Measurements from ENCODE around the gene SCT. TPM values are rescaled to one million over a fixed set of nuclear protein-coding genes. Genes with fewer than 3 reads are reported as not detected.

The SCT gene
- total RNA-seq, 1 donor from 2014 or later = not detected

DNA sequence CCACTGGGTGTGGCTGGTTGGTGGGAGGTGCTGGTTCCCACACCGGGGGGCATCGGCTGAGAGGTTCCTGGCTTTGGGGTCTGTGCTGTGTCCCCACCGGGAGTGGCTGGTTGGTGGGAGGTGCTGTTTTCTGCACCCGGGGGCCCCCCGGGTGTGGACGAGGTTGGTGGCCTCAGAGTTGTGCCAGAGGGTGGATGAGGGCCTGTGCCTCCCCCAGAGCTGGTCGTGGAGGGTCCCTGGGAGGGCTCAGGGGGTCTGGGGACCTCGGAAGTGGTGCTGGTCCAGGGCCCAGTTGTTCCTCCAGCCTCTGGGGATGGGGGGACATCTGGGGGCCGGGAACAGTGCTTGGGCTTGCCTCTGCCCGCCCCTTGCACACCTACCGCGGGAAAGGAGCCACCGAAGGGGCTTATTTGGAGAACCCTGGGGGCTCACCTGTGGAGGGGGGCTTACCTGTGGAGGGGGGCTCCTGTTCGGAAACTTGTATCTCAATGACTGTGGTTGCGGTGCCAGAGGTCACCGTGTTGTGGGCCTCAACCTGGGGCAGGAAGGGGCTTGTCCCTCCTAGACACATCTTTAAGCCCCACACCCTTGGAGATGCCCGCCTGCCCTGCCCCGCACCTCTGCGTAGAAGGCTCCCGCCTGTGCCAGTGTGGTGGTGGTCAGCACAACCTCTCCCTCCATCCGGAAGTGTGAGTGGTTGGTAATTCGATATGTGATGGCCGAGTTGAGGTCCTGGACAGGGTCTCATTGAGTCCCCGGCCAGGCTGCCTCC, 7.9 kb downstream of the SCT start:
- Mint-ChIP-seq H3K27ac (ENCODE audit: unreplicated experiment) (no peak overlapping the region), H3K4me1 (ENCODE audit: unreplicated experiment) (peaks cover 14% of the 10 kb centered on the region), H3K4me3 (ENCODE audit: unreplicated experiment) (no peak overlapping the region), H3K9me3 (ENCODE audit: unreplicated experiment) (no peaks in the 10 kb centered on the region), H3K36me3 (ENCODE audit: unreplicated experiment) (no peaks in the 10 kb centered on the region), H3K27me3 (ENCODE audit: unreplicated experiment) (no peaks in the 10 kb centered on the region)
- TF ChIP-seq, protein P1, sequence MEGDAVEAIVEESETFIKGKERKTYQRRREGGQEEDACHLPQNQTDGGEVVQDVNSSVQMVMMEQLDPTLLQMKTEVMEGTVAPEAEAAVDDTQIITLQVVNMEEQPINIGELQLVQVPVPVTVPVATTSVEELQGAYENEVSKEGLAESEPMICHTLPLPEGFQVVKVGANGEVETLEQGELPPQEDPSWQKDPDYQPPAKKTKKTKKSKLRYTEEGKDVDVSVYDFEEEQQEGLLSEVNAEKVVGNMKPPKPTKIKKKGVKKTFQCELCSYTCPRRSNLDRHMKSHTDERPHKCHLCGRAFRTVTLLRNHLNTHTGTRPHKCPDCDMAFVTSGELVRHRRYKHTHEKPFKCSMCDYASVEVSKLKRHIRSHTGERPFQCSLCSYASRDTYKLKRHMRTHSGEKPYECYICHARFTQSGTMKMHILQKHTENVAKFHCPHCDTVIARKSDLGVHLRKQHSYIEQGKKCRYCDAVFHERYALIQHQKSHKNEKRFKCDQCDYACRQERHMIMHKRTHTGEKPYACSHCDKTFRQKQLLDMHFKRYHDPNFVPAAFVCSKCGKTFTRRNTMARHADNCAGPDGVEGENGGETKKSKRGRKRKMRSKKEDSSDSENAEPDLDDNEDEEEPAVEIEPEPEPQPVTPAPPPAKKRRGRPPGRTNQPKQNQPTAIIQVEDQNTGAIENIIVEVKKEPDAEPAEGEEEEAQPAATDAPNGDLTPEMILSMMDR (IDR thresholded peaks at IDR 0.05) = no peak
- no peak for DNase-seq (ENCODE audit: extremely low spot score, unreplicated experiment)

DNA sequence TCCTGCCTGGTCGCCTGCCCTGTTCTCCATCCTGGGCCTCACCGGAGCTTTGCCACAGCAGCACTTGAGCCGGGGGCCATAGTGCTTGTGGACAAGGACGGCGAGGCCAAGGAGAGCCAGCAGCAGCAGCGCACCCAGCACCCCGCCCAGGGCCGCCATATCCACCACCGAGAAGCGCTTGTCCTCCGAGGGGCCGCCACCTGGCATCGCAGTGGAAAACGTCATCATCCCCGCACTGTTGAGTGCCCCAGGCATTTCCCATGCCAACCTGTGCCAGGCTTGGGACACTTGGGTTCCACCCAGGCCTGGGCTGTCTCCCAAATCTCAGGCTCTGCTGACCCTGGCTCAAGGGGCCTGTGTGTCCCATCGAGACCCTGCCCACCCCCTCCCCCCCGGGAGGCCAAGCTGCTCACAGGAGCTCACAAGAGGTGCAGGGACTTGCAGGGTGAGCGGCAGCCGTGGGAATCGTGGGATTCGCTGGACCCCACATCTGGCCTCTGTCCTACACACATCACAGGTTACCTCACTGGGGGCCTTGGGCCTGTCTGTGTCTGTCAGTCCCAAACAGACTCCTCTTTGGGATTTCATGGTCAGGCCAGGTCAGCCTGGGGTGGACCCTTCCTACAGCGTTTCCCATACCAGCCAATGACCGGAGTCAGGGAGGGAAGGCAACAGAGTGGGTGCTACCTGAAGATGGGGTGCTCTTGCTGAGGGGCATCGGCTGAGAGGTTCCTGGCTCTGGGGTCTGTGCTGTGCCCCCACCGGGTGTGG, 8.9 kb downstream of the SCT start:
- no peaks in the 10 kb centered on the region for H3K36me3 Mint-ChIP-seq (ENCODE audit: unreplicated experiment)
- H3K4me3 Mint-ChIP-seq (ENCODE audit: unreplicated experiment) = no peak overlapping the region
- TF ChIP-seq, protein P1 (IDR thresholded peaks at IDR 0.05) = no peak
- H3K4me1 Mint-ChIP-seq (ENCODE audit: unreplicated experiment) = peaks cover 9% of the 10 kb centered on the region
- H3K9me3 Mint-ChIP-seq (ENCODE audit: unreplicated experiment) = no peaks in the 10 kb centered on the region
- no peaks in the 10 kb centered on the region for H3K27me3 Mint-ChIP-seq (ENCODE audit: unreplicated experiment)
- no peak overlapping the region for H3K27ac Mint-ChIP-seq (ENCODE audit: unreplicated experiment)
- no peak for DNase-seq (ENCODE audit: extremely low spot score, unreplicated experiment)

DNA sequence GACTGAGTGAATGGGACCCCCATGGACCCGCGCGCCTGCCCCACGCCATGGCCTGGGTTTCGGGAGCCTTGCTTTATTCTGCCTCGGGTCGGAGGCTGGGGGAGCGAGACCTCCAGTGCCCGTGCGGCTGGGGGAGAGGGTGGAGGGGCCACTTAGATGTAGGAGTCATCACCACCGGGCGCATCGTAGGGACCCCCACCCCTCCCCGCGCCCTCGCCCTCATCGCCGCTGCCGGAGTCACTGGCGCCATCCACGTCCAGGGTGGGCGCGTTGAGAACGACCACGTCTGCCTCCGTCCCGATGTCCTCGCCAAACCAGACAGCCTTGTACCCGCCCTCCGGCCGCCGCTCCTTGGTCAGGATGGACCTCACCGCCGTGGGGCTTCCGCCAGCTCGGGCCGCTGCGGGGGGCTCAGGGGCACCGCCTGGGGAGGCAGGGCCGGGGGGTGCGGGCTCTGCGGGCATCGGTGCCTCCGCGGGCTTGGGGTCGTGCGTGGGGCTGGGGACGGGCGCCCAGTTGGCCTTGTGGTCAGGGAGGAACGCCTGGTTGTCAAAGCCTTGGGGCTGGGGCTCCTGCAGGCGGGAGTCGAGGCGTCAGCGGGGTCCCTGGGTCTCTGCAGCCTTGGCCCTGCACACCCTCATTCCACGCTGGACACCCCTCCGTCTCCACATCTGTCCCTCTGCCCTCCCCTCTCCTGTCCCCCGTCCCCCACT, 9.6 kb downstream of the SCT start:
- no peak overlapping the region for H3K27ac Mint-ChIP-seq (ENCODE audit: unreplicated experiment)
- H3K4me1 Mint-ChIP-seq (ENCODE audit: unreplicated experiment) = peaks cover 9% of the 10 kb centered on the region
- no peaks in the 10 kb centered on the region for H3K9me3 Mint-ChIP-seq (ENCODE audit: unreplicated experiment)
- no peaks in the 10 kb centered on the region for H3K27me3 Mint-ChIP-seq (ENCODE audit: unreplicated experiment)
- DNase-seq (ENCODE audit: extremely low spot score, unreplicated experiment) = no peak
- TF ChIP-seq, protein P1 (IDR thresholded peaks at IDR 0.05) = no peak
- H3K4me3 Mint-ChIP-seq (ENCODE audit: unreplicated experiment) = no peak overlapping the region
- H3K36me3 Mint-ChIP-seq (ENCODE audit: unreplicated experiment) = peaks cover 2% of the 10 kb centered on the region

DNA sequence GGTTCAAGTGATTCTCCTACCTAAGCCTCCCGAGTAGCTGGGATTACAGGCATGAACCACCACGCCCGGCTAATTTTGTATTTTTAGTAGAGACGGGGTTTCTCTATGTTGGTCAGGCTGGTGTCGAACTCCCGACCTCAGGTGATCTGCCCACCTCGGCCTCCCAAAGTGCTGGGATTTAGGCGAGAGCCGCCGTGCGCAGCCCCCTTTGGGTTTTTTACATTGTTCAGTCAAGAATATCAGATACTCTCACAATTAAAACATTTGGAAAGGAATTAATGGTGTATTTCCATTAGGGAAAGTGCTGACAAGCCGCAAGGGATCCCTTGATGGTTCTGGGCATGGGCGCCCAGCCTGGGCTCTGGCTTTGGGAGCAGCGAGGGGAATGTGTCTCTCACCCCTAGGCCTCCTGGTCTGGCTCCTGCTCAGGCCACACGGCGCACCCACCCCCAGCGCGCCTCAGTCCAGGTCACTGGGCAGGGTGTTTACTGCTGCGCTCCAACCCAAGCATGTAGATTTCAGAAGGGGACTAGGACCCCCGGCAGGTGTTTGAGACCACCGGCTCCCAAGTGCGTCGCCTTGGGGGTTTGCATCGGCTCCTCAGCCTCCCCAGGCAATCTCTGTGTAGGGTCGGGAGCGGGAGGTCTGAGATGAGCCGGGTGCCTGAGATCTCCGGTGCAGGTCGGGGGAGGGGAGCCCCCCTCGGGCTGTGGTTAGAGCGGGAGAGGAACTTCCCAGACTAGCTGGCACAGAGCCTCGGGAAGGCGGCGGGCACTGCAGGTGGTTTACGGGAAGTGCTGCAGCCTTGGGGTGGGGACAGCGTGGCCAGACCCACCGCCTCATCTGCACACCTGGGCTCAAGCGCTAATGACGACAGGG, 10.4 kb downstream of the SCT start:
- TF ChIP-seq, protein P1 (IDR thresholded peaks at IDR 0.05) = no peak
- peak overlapping the region; percentile 84 for H3K4me3 Mint-ChIP-seq (ENCODE audit: unreplicated experiment)
- H3K9me3 Mint-ChIP-seq (ENCODE audit: unreplicated experiment) = no peaks in the 10 kb centered on the region
- peaks cover 6% of the 10 kb centered on the region for H3K36me3 Mint-ChIP-seq (ENCODE audit: unreplicated experiment)
- H3K4me1 Mint-ChIP-seq (ENCODE audit: unreplicated experiment) = peaks cover 10% of the 10 kb centered on the region
- DNase-seq (ENCODE audit: extremely low spot score, unreplicated experiment) = no peak
- H3K27ac Mint-ChIP-seq (ENCODE audit: unreplicated experiment) = peak overlapping the region; percentile 89
- H3K27me3 Mint-ChIP-seq (ENCODE audit: unreplicated experiment) = no peaks in the 10 kb centered on the region
